ENCODE measurements around the gene IFT20.

GRCh38 chr17:28325211-28325610 is 10.1 kb downstream of the IFT20 start:
- TF ChIP-seq, protein P1, sequence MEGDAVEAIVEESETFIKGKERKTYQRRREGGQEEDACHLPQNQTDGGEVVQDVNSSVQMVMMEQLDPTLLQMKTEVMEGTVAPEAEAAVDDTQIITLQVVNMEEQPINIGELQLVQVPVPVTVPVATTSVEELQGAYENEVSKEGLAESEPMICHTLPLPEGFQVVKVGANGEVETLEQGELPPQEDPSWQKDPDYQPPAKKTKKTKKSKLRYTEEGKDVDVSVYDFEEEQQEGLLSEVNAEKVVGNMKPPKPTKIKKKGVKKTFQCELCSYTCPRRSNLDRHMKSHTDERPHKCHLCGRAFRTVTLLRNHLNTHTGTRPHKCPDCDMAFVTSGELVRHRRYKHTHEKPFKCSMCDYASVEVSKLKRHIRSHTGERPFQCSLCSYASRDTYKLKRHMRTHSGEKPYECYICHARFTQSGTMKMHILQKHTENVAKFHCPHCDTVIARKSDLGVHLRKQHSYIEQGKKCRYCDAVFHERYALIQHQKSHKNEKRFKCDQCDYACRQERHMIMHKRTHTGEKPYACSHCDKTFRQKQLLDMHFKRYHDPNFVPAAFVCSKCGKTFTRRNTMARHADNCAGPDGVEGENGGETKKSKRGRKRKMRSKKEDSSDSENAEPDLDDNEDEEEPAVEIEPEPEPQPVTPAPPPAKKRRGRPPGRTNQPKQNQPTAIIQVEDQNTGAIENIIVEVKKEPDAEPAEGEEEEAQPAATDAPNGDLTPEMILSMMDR (IDR thresholded peaks at IDR 0.05; ENCODE audit: low read depth, low read length): no peak
- TF ChIP-seq EZH2phosphoT487 (IDR thresholded peaks at IDR 0.05; ENCODE audit: low read depth): no peak
